Endodermal cell (in vitro differentiated cells): ENCODE data around the gene SLC7A1. TPM values are rescaled to one million over a fixed set of nuclear protein-coding genes. Genes with fewer than 3 reads are reported as not detected.

Experiments used
- DNase-seq: peaks from one replicate; pipeline ENCODE4 v3.0.0-alpha.2; 2017
- H3K27ac ChIP-seq: 2 replicates; pipeline ENCODE4 v1.5.1; 2013; ENCODE audit warnings: mild to moderate bottlenecking, low read depth, low read length, moderate library complexity
- H3K27me3 ChIP-seq: 2 replicates; pipeline ENCODE4 v1.6.1; 2013; ENCODE audit warnings: mild to moderate bottlenecking, low read length, moderate library complexity; ENCODE audit not compliant: insufficient read depth, control insufficient read depth, poor library complexity, severe bottlenecking
- H3K36me3 ChIP-seq: 2 replicates; pipeline ENCODE4 v1.7.0; 2013; ENCODE audit warnings: mild to moderate bottlenecking, low read length, moderate library complexity; ENCODE audit not compliant: control insufficient read depth, insufficient read depth
- H3K4me1 ChIP-seq: one replicate; pipeline ENCODE4 v1.7.0; 2013; ENCODE audit warnings: low read length; ENCODE audit not compliant: control insufficient read depth, insufficient read depth
- H3K4me3 ChIP-seq: 2 replicates; pipeline ENCODE4 v1.5.1; 2013; ENCODE audit warnings: mild to moderate bottlenecking, low read length, moderate library complexity
- H3K9ac ChIP-seq: 2 replicates; pipeline ENCODE4 v1.6.1; 2013; ENCODE audit warnings: mild to moderate bottlenecking, low read length, moderate library complexity; ENCODE audit not compliant: poor library complexity, severe bottlenecking; ENCODE audit errors: extremely low read depth
- H3K9me3 ChIP-seq: 2 replicates; pipeline ENCODE4 v1.6.1; 2013; ENCODE audit warnings: mild to moderate bottlenecking, low read length, moderate library complexity; ENCODE audit not compliant: control insufficient read depth
- H3K27ac Mint-ChIP-seq: 2 replicates; pipeline ENCODE4 v1.8.0; 2020; ENCODE audit warnings: mixed read lengths
- H3K27me3 Mint-ChIP-seq: 2 replicates; pipeline ENCODE4 v1.8.0; 2021; ENCODE audit warnings: mild to moderate bottlenecking, mixed read lengths; ENCODE audit not compliant: insufficient read depth
- H3K36me3 Mint-ChIP-seq: 2 replicates; pipeline ENCODE4 v1.8.0; 2020; ENCODE audit warnings: low read depth, mixed read lengths
- H3K4me1 Mint-ChIP-seq: 2 replicates; pipeline ENCODE4 v1.8.0; 2020; ENCODE audit warnings: mixed read lengths
- H3K4me3 Mint-ChIP-seq: 2 replicates; pipeline ENCODE4 v1.8.0; 2020; ENCODE audit warnings: mild to moderate bottlenecking, moderate library complexity, mixed read lengths
- H3K9me3 Mint-ChIP-seq: 2 replicates; pipeline ENCODE4 v1.8.0; 2020; ENCODE audit warnings: mild to moderate bottlenecking, mixed read lengths
- WGBS, 2 experiments: methylation state at CpG; one replicate each; pipeline versions ENCODE4 v1.1.5 to v1.1.7; 2013; ENCODE audit warnings: missing lambda C conversion rate in 2 of 2, mixed read lengths in 1 of 2; ENCODE audit not compliant: insufficient coverage in 1 of 2, insufficient read length in 1 of 2; 5-methylcytosine and 5-hydroxymethylcytosine counted together
- total RNA-seq, 2 donors: library from RNA; stranded (reverse); fragmentation: NEBNext Ultra II Directional in 1 of 2; extraction: Animal tissue kit (Norgen Biotek cat#: 25700) in 1 of 2; gene quantifications; 2 replicates in 1 of 2; 3 replicates in 1 of 2; pipeline ENCODE4 v1.2.1, GENCODE V29; 2021
- TF ChIP-seq, protein P1 (sequence below): fragments of 200-600 bp; sonication (generic); conservative IDR thresholded peaks from 2 replicates; pipeline ENCODE4 v1.5.0; 2021; ENCODE audit warnings: antibody characterized with exemption, mild to moderate bottlenecking

Gene SLC7A1
- total RNA-seq, 2 donors from 2014 or later, result 26.0 to 27.3 TPM

DNA sequence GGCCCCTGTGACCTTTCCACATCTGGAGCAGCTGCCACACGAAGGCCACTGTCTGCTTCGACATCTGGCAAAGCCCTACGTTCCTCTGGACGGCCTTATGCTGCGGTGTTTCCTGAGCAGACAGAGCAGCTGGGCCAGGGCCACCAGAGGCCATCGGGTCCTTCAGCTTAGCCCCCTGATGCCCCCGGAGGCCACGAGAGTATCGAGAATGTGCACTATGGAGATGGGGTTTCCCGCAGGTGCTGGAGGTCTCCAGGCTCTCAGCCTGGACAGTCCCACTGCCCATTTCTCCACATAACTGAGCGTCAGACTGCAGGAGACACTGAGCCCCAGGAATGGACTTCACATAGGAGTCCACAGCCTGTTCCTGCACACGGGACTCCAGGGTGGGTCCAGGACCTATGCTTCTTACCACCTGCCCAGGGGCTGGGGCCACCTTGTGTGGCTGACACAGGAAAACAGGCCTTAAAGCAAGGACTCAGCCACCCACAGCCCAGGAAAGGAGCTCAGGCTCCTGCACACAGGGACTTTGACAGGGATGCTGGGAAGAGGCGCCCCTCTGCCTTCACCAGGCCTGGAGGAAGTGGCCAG, 80.7 kb downstream of the SLC7A1 start:
- Histone ChIP-seq H3K27ac (no peak overlapping the region), H3K36me3 (peaks cover 41% of the 10 kb centered on the region), H3K4me3 (no peak overlapping the region), H3K27me3 (no peaks in the 10 kb centered on the region), H3K9ac (no peak overlapping the region), H3K4me1 (no peaks in the 10 kb centered on the region), H3K9me3 (no peaks in the 10 kb centered on the region)
- Mint-ChIP-seq H3K27ac (no peak overlapping the region), H3K27me3 (no peaks in the 10 kb centered on the region), H3K4me3 (no peak overlapping the region), H3K9me3 (no peaks in the 10 kb centered on the region), H3K4me1 (no peaks in the 10 kb centered on the region), H3K36me3 (peaks cover 15% of the 10 kb centered on the region)
- TF ChIP-seq, protein P1, sequence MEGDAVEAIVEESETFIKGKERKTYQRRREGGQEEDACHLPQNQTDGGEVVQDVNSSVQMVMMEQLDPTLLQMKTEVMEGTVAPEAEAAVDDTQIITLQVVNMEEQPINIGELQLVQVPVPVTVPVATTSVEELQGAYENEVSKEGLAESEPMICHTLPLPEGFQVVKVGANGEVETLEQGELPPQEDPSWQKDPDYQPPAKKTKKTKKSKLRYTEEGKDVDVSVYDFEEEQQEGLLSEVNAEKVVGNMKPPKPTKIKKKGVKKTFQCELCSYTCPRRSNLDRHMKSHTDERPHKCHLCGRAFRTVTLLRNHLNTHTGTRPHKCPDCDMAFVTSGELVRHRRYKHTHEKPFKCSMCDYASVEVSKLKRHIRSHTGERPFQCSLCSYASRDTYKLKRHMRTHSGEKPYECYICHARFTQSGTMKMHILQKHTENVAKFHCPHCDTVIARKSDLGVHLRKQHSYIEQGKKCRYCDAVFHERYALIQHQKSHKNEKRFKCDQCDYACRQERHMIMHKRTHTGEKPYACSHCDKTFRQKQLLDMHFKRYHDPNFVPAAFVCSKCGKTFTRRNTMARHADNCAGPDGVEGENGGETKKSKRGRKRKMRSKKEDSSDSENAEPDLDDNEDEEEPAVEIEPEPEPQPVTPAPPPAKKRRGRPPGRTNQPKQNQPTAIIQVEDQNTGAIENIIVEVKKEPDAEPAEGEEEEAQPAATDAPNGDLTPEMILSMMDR, result no peak
- no peak for DNase-seq
- 65 to 80% methylated on average over 8 to 13 of the region's 13 CpGs for WGBS, 2 experiments

DNA sequence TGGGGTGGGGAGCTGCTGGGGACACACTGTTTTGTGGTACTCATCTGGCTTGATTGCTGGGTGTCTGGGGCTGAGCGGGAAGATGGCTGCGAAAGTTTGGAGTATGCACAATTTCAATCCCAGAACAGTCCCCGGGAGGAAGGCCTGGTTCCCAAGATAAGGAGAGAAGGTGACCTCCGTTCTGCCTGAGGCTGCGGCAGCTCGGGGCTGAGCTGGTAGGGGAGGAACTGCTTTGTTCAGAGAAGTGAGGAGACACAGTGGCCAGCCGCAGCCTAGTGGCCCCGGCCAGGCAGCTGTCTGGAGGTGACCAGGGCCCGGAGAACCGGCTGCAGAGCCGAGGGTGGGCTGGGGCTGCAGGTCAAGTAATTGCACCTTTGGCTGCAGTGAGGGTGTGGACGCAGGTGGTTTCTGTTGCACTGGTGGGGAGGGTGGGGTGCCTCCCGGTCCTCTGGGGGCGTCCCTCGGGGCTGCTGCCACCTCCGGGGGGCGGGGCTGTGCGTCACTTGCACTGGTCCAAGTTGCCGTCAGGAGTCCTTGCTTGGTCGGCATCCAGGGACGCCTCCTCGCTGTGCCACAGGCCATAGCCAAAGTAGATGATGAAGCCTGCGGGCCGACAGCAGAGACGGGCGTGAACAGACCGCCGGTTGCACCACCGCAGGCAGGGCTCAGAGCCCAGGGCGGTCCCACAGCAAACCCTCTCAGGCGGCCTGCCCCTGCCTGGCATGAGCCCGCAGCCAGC, 81.3 kb downstream of the SLC7A1 start:
- no peak overlapping the region for H3K4me3 ChIP-seq
- H3K4me1 Mint-ChIP-seq, result no peaks in the 10 kb centered on the region
- H3K36me3 ChIP-seq, result peaks cover 37% of the 10 kb centered on the region
- H3K36me3 Mint-ChIP-seq, result peaks cover 14% of the 10 kb centered on the region
- 93 to 97% methylated on average over 10 to 32 of the region's 32 CpGs for WGBS, 2 experiments
- H3K9me3 Mint-ChIP-seq, result no peaks in the 10 kb centered on the region
- H3K9me3 ChIP-seq, result no peaks in the 10 kb centered on the region
- H3K4me1 ChIP-seq, result no peaks in the 10 kb centered on the region
- H3K27me3 ChIP-seq, result no peaks in the 10 kb centered on the region
- H3K9ac ChIP-seq, result no peak overlapping the region
- no peak for DNase-seq
- no peaks in the 10 kb centered on the region for H3K27me3 Mint-ChIP-seq
- no peak overlapping the region for H3K4me3 Mint-ChIP-seq
- TF ChIP-seq, protein P1, result no peak
- peak overlapping the region; percentile 7 for H3K27ac ChIP-seq
- no peak overlapping the region for H3K27ac Mint-ChIP-seq

DNA sequence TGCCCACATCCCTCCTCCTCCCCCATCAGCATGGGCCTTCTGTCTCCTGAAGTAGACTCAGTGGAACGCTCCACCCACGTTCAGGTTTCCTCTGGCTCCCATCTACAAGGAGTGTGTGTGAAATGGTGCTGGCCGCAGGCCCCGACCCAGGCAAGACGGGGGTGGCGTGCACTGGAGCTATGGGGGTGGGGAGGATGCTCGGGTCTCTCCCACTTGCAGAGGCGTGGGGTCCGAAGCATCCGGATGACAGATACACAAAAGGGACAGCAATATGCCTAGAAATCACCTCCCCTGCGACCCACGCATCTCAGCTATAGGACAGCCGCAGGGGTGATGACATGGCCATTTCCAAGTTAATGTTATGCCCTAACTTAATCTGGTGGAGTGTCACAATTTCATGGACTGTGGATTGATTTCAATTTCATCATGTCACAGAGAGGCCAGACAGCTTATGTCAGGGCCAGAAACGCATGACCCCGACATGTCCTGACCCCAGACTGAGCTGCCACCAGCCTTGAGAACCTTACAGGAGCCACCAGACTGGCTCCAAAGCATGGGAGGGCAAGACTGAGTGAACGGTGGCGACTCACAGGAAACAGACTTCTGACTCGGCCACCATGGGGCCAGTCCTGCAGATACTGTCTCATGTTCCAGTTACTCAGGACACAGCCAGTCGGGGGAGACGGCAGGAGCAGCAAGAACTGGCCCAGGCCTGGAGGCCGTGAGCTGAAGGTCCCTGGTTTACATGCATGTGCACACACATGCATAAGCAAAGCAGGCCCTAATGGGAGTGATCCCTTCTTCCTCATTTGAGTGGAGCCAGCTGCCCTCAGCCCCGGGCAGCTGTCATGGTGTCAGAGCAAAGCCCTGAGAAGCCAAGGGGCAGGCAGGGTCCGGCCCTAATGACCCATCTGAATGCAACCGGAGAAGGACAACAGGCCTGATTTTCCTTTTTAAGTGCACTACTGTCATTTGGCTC, 82.2 kb downstream of the SLC7A1 start:
- Mint-ChIP-seq H3K36me3 (peaks cover 14% of the 10 kb centered on the region), H3K9me3 (no peaks in the 10 kb centered on the region), H3K27me3 (no peaks in the 10 kb centered on the region), H3K4me3 (no peak overlapping the region), H3K27ac (no peak overlapping the region), H3K4me1 (no peaks in the 10 kb centered on the region)
- Histone ChIP-seq H3K27ac (peak overlapping the region; percentile 22), H3K9me3 (no peaks in the 10 kb centered on the region), H3K9ac (no peak overlapping the region), H3K27me3 (no peaks in the 10 kb centered on the region), H3K4me3 (no peak overlapping the region), H3K4me1 (no peaks in the 10 kb centered on the region), H3K36me3 (peaks cover 32% of the 10 kb centered on the region)
- no peak for DNase-seq
- WGBS, 2 experiments, result 94 to 96% methylated on average over 22 to 24 of the region's 24 CpGs
- TF ChIP-seq, protein P1, result no peak
